SK-N-MC (cell line): Measurements from ENCODE around the gene ERC2.

ENCODE experiments used
- DNase-seq: peaks from one replicate; pipeline ENCODE4 v3.0.0-alpha.2; 2011; ENCODE audit warnings: low read depth, low spot score
- H3K27ac ChIP-seq: fragments of 200-600 bp; sonication (generic); 2 replicates; pipeline ENCODE4 v1.5.1; 2016; ENCODE audit warnings: mixed run types
- H3K36me3 ChIP-seq: fragments of 200-600 bp; sonication (generic); 2 replicates; pipeline ENCODE4 v1.6.1; 2017; ENCODE audit warnings: antibody characterized with exemption, low read length, mixed read lengths; ENCODE audit not compliant: insufficient read depth
- H3K4me3 ChIP-seq: fragments of 200-600 bp; sonication (generic); 2 replicates; pipeline ENCODE4 v1.5.1; 2016
- H3K9ac ChIP-seq: fragments of 200-600 bp; sonication (generic); 2 replicates; pipeline ENCODE4 v1.8.0; 2017; ENCODE audit warnings: mixed run types, mixed read lengths; ENCODE audit not compliant: insufficient read length
- H3K9me3 ChIP-seq: fragments of 200-600 bp; sonication (generic); 2 replicates; pipeline ENCODE4 v1.6.1; 2017; ENCODE audit warnings: low read depth, mild to moderate bottlenecking, antibody characterized with exemption, low read length, moderate library complexity, mixed read lengths
- EZH2 ChIP-seq: fragments of 200-600 bp; sonication (generic); IDR thresholded peaks from one replicate; pipeline ENCODE4 v1.6.1; 2017; ENCODE audit warnings: antibody characterized with exemption
- FOXP2 ChIP-seq: optimal IDR thresholded peaks from 2 replicates; pipeline ENCODE3; 2011; ENCODE audit warnings: mild to moderate bottlenecking, moderate library complexity; ENCODE audit not compliant: insufficient read depth; ENCODE audit errors: extremely low read length, control extremely low read depth
- POLR2AphosphoS5 ChIP-seq: IDR thresholded peaks from 2 replicates; pipeline ENCODE4 v1.6.1; 2012; ENCODE audit warnings: mild to moderate bottlenecking, low read depth, low read length, borderline replicate concordance

ERC2 gene

GRCh38 chr3:56302417-56302816 is 165.8 kb downstream of the ERC2 start:
- H3K9me3 ChIP-seq: no peaks in the 10 kb centered on the region
- DNase-seq: no peak
- no peak overlapping the region for H3K27ac ChIP-seq
- H3K9ac ChIP-seq: no peak overlapping the region
- no peak for TF ChIP-seq POLR2AphosphoS5
- TF ChIP-seq FOXP2: no peak
- TF ChIP-seq EZH2: no peak
- H3K36me3 ChIP-seq: no peaks in the 10 kb centered on the region
- H3K4me3 ChIP-seq: no peak overlapping the region

GRCh38 chr3:56297281-56297840 is 170.9 kb downstream of the ERC2 start:
- TF ChIP-seq POLR2AphosphoS5: no peak
- no peak for TF ChIP-seq EZH2
- TF ChIP-seq FOXP2: no peak
- H3K27ac ChIP-seq: no peak overlapping the region
- DNase-seq: no peak
- H3K9ac ChIP-seq: no peak overlapping the region
- no peaks in the 10 kb centered on the region for H3K9me3 ChIP-seq
- H3K4me3 ChIP-seq: no peak overlapping the region
- no peaks in the 10 kb centered on the region for H3K36me3 ChIP-seq

- no peaks in the 10 kb centered on the region for H3K36me3 ChIP-seq
- DNase-seq: no peak
- no peak overlapping the region for H3K27ac ChIP-seq
- no peak overlapping the region for H3K4me3 ChIP-seq
- H3K9me3 ChIP-seq: no peaks in the 10 kb centered on the region
- no peak overlapping the region for H3K9ac ChIP-seq
- no peak for TF ChIP-seq POLR2AphosphoS5
Measured at GRCh38 chr3:56296361-56296760, 171.9 kb downstream of the ERC2 start.

GRCh38 chr3:56295161-56295560 is 173.1 kb downstream of the ERC2 start:
- Histone ChIP-seq H3K27ac (no peak overlapping the region), H3K9ac (no peak overlapping the region), H3K9me3 (no peaks in the 10 kb centered on the region), H3K4me3 (no peak overlapping the region), H3K36me3 (no peaks in the 10 kb centered on the region)
- TF ChIP-seq POLR2AphosphoS5: no peak
- no peak for TF ChIP-seq EZH2
- TF ChIP-seq FOXP2: no peak
- DNase-seq: no peak

- Histone ChIP-seq H3K4me3 (no peak overlapping the region), H3K9me3 (no peaks in the 10 kb centered on the region), H3K36me3 (no peaks in the 10 kb centered on the region), H3K9ac (no peak overlapping the region), H3K27ac (no peak overlapping the region)
- no peak for TF ChIP-seq EZH2
- DNase-seq: no peak
Measured at GRCh38 chr3:56294286-56294685, 174.0 kb downstream of the ERC2 start.

GRCh38 chr3:56291953-56292352 is 176.3 kb downstream of the ERC2 start:
- H3K27ac ChIP-seq: peak overlapping the region; percentile 79
- no peak for TF ChIP-seq POLR2AphosphoS5
- TF ChIP-seq EZH2: no peak
- TF ChIP-seq FOXP2: no peak
- no peak overlapping the region for H3K9ac ChIP-seq
- no peak for DNase-seq
- H3K9me3 ChIP-seq: no peaks in the 10 kb centered on the region
- 0 out of 2 replicates have a peak overlapping the region, but pooled peaks have one; percentile 33 for H3K4me3 ChIP-seq
- H3K36me3 ChIP-seq: no peaks in the 10 kb centered on the region

- no peak for TF ChIP-seq POLR2AphosphoS5
- no peak for TF ChIP-seq FOXP2
- TF ChIP-seq EZH2: no peak
- H3K36me3 ChIP-seq: no peaks in the 10 kb centered on the region
- no peak overlapping the region for H3K9ac ChIP-seq
- 0 out of 2 replicates have a peak overlapping the region, but pooled peaks have one; percentile 33 for H3K4me3 ChIP-seq
- no peak for DNase-seq
- peak overlapping the region; percentile 79; the same call in 1 of the 2 replicates for H3K27ac ChIP-seq
- no peaks in the 10 kb centered on the region for H3K9me3 ChIP-seq
Measured at GRCh38 chr3:56291244-56291680, 177.0 kb downstream of the ERC2 start.

- Histone ChIP-seq H3K9me3 (no peaks in the 10 kb centered on the region), H3K9ac (no peak overlapping the region), H3K27ac (no peak overlapping the region), H3K4me3 (no peak overlapping the region), H3K36me3 (no peaks in the 10 kb centered on the region)
- DNase-seq: no peak
- TF ChIP-seq FOXP2 (no peak), EZH2 (no peak), POLR2AphosphoS5 (no peak)
Measured at GRCh38 chr3:56290374-56290773, 177.9 kb downstream of the ERC2 start.

- Histone ChIP-seq H3K4me3 (no peak overlapping the region), H3K27ac (no peak overlapping the region), H3K9me3 (no peaks in the 10 kb centered on the region), H3K36me3 (no peaks in the 10 kb centered on the region), H3K9ac (no peak overlapping the region)
- no peak for DNase-seq
- TF ChIP-seq EZH2 (no peak), FOXP2 (no peak), POLR2AphosphoS5 (no peak)
Measured at GRCh38 chr3:56288258-56288657, 180.0 kb downstream of the ERC2 start.
